GM21717 (cell line): ENCODE measurements around the gene TEAD3.

Experiments used
- ATAC-seq: cut with Tn5 transposase; IDR thresholded peaks from one replicate; pipeline ENCODE4 v1.9.1; 2021; ENCODE audit warnings: mild to moderate bottlenecking, moderate library complexity; ENCODE audit not compliant: unreplicated experiment

Gene TEAD3

GRCh38 chr6:35514587-35514986, 17.7 kb upstream of the TEAD3 start:
- no peak for ATAC-seq

GRCh38 chr6:35512740-35513139, 15.9 kb upstream of the TEAD3 start, which contains the start of gene TULP1:
Gene TULP1, minus strand, starts transcription at chr6:35512896. Its CDS starts 38 bp downstream, at chr6:35512858.
- no peak for ATAC-seq

- ATAC-seq: no peak
These were observed 15.1 kb upstream of the TEAD3 start for GRCh38 chr6:35512006-35512405.

- ATAC-seq: no peak
These were observed 14.7 kb upstream of the TEAD3 start for GRCh38 chr6:35511562-35511941.

GRCh38 chr6:35510916-35511561, 14.2 kb upstream of the TEAD3 start:
- no peak for ATAC-seq

- no peak for ATAC-seq
These were observed 11.7 kb upstream of the TEAD3 start for GRCh38 chr6:35508542-35508941.

- ATAC-seq: no peak
These were observed 11.1 kb upstream of the TEAD3 start for GRCh38 chr6:35508027-35508426.

GRCh38 chr6:35507221-35507620, 10.3 kb upstream of the TEAD3 start:
- ATAC-seq: no peak

GRCh38 chr6:35506536-35506935, 9.7 kb upstream of the TEAD3 start:
- ATAC-seq: no peak

GRCh38 chr6:35505999-35506412, 9.1 kb upstream of the TEAD3 start:
- no peak for ATAC-seq

GRCh38 chr6:35503534-35503933, 6.7 kb upstream of the TEAD3 start:
- ATAC-seq: no peak

GRCh38 chr6:35501784-35502183, 4.9 kb upstream of the TEAD3 start:
- ATAC-seq: no peak

- ATAC-seq: no peak
These were observed 3.9 kb upstream of the TEAD3 start for GRCh38 chr6:35500782-35501181.

- ATAC-seq: no peak
These were observed 2.5 kb upstream of the TEAD3 start for GRCh38 chr6:35499372-35499771.

GRCh38 chr6:35498422-35499067, 1.7 kb upstream of the TEAD3 start:
- ATAC-seq: no peak

GRCh38 chr6:35497571-35498421, 917 bp upstream of the TEAD3 start:
- no peak for ATAC-seq

- no peak for ATAC-seq
These were observed 641 bp downstream of the TEAD3 start for GRCh38 chr6:35496036-35496840.

- no peak for ATAC-seq
These were observed 1.4 kb downstream of the TEAD3 start for GRCh38 chr6:35495258-35496035.

GRCh38 chr6:35494161-35494563, 2.7 kb downstream of the TEAD3 start:
- ATAC-seq: no peak

- no peak for ATAC-seq
These were observed 3.4 kb downstream of the TEAD3 start for GRCh38 chr6:35493307-35493983.
